Neural progenitor cell (in vitro differentiated cells): Measurements from ENCODE around the gene INSYN1. TPM values are rescaled to one million over a fixed set of nuclear protein-coding genes. Genes with fewer than 3 reads are reported as not detected.
A peak's percentile ranks its signal among the peaks of the same experiment; 100 is the strongest.

Source experiments
- DNase-seq: peaks from one replicate; pipeline ENCODE4 v3.0.0-alpha.2; 2016; ENCODE audit warnings: low spot score
- H2AFZ ChIP-seq: fragments of 200-600 bp; sonication (generic); replicated peaks from 2 replicates; pipeline ENCODE4 v1.6.1; 2016; ENCODE audit warnings: antibody characterized with exemption
- H3F3A ChIP-seq: fragments of 200-600 bp; sonication (generic); 2 replicates; pipeline ENCODE4 v1.6.1; 2016; ENCODE audit warnings: antibody characterized with exemption, low read depth
- H3K27ac ChIP-seq: fragments of 200-600 bp; sonication (generic); 2 replicates; pipeline ENCODE4 v1.5.1; 2016; ENCODE audit warnings: mild to moderate bottlenecking
- H3K27me3 ChIP-seq: fragments of 200-600 bp; sonication (generic); 2 replicates; pipeline ENCODE4 v1.6.1; 2016; ENCODE audit warnings: mild to moderate bottlenecking, moderate library complexity
- H3K36me3 ChIP-seq: fragments of 200-600 bp; sonication (generic); 2 replicates; pipeline ENCODE4 v1.5.1; 2016
- H3K4me1 ChIP-seq: fragments of 200-600 bp; sonication (generic); 2 replicates; pipeline ENCODE4 v1.6.1; 2016; ENCODE audit warnings: mixed run types
- H3K4me2 ChIP-seq: fragments of 200-600 bp; sonication (generic); 2 replicates; pipeline ENCODE4 v1.6.1; 2016
- H3K4me3 ChIP-seq: fragments of 200-600 bp; sonication (generic); 2 replicates; pipeline ENCODE4 v1.5.1; 2016
- H3K79me2 ChIP-seq: fragments of 200-600 bp; sonication (generic); 2 replicates; pipeline ENCODE4 v1.6.1; 2016; ENCODE audit warnings: low read depth
- H3K9ac ChIP-seq: fragments of 200-600 bp; sonication (generic); 2 replicates; pipeline ENCODE4 v1.6.1; 2016
- H3K9me3 ChIP-seq: fragments of 200-600 bp; sonication (generic); 2 replicates; pipeline ENCODE4 v1.5.1; 2016; ENCODE audit warnings: low read depth
- H4K20me1 ChIP-seq: fragments of 200-600 bp; sonication (generic); 2 replicates; pipeline ENCODE4 v1.6.1; 2016; ENCODE audit warnings: low read depth
- H3K27ac Mint-ChIP-seq: 3 replicates; pipeline ENCODE4 v1.8.0; 2021; ENCODE audit warnings: mixed read lengths
- H3K27me3 Mint-ChIP-seq: 2 replicates; pipeline ENCODE4 v1.8.0; 2022; ENCODE audit warnings: low read depth, mild to moderate bottlenecking, inconsistent platforms, moderate library complexity, mixed read lengths; ENCODE audit not compliant: insufficient read depth
- H3K36me3 Mint-ChIP-seq: 3 replicates; pipeline ENCODE4 v1.8.0; 2021; ENCODE audit warnings: mixed read lengths
- H3K4me1 Mint-ChIP-seq: 3 replicates; pipeline ENCODE4 v1.8.0; 2021; ENCODE audit warnings: mixed read lengths
- H3K4me3 Mint-ChIP-seq: 3 replicates; pipeline ENCODE4 v1.8.0; 2021; ENCODE audit warnings: mild to moderate bottlenecking, moderate library complexity, mixed read lengths
- H3K9me3 Mint-ChIP-seq: 3 replicates; pipeline ENCODE4 v1.8.0; 2020; ENCODE audit warnings: mixed read lengths
- CTCF ChIP-seq: fragments of 200-600 bp; sonication (generic); IDR thresholded peaks from 2 replicates; pipeline ENCODE4 v1.5.1; 2017; ENCODE audit warnings: antibody characterized with exemption, mild to moderate bottlenecking
- EZH2 ChIP-seq: fragments of 200-600 bp; sonication (generic); IDR thresholded peaks from 2 replicates; pipeline ENCODE4 v1.6.1; 2017; ENCODE audit warnings: antibody characterized with exemption, mild to moderate bottlenecking, moderate library complexity
- EZH2phosphoT487 ChIP-seq: fragments of 200-600 bp; sonication (generic); IDR thresholded peaks from 2 replicates; pipeline ENCODE4 v1.6.1; 2017; ENCODE audit warnings: antibody characterized with exemption
- total RNA-seq: library from RNA; depleted of rRNA; stranded (reverse); fragments of >200 nt; gene quantifications from 2 replicates; pipeline ENCODE4 v1.2.3, GENCODE V29; 2015; ENCODE audit warnings: low replicate concordance

INSYN1 gene
- total RNA-seq, 1 donor from 2014 or later, result 0.17 TPM

- Histone ChIP-seq H3K36me3 (no peaks in the 10 kb centered on the region), H3K4me3 (no peak overlapping the region), H3K9me3 (no peaks in the 10 kb centered on the region), H3K9ac (no peak overlapping the region), H3K27ac (no peak overlapping the region), H3F3A (no peaks in the 10 kb centered on the region), H4K20me1 (peaks cover 6% of the 10 kb centered on the region), H3K27me3 (no peaks in the 10 kb centered on the region), H3K4me2 (no peak overlapping the region), H3K4me1 (no peaks in the 10 kb centered on the region), H3K79me2 (no peaks in the 10 kb centered on the region), H2AFZ (no peak overlapping the region)
- H3K4me1 Mint-ChIP-seq, result no peaks in the 10 kb centered on the region
- H3K27me3 Mint-ChIP-seq, result peaks cover 4% of the 10 kb centered on the region
- H3K27ac Mint-ChIP-seq, result no peak overlapping the region
- peaks cover 20% of the 10 kb centered on the region for H3K36me3 Mint-ChIP-seq
- H3K9me3 Mint-ChIP-seq, result no peaks in the 10 kb centered on the region
- no peak overlapping the region for H3K4me3 Mint-ChIP-seq
- TF ChIP-seq EZH2phosphoT487 (no peak), EZH2 (no peak), CTCF (peak; percentile 40)
- DNase-seq, result peak; percentile 44
Measured at GRCh38 chr15:73712107-73712506, 41.0 kb downstream of the INSYN1 start.

- no peak overlapping the region for H3K4me2 ChIP-seq
- no peak overlapping the region for H3K4me3 Mint-ChIP-seq
- H3K27me3 Mint-ChIP-seq, result peaks cover 4% of the 10 kb centered on the region
- peaks cover 20% of the 10 kb centered on the region for H3K36me3 Mint-ChIP-seq
- no peaks in the 10 kb centered on the region for H3K9me3 ChIP-seq
- no peaks in the 10 kb centered on the region for H3K79me2 ChIP-seq
- H3K27me3 ChIP-seq, result no peaks in the 10 kb centered on the region
- no peaks in the 10 kb centered on the region for H3F3A ChIP-seq
- no peak overlapping the region for H3K4me3 ChIP-seq
- H4K20me1 ChIP-seq, result peaks cover 11% of the 10 kb centered on the region
- no peaks in the 10 kb centered on the region for H3K36me3 ChIP-seq
- no peaks in the 10 kb centered on the region for H3K9me3 Mint-ChIP-seq
- no peaks in the 10 kb centered on the region for H3K4me1 ChIP-seq
- no peak overlapping the region for H2AFZ ChIP-seq
- TF ChIP-seq CTCF, result no peak
- TF ChIP-seq EZH2, result no peak
- no peak for TF ChIP-seq EZH2phosphoT487
- H3K4me1 Mint-ChIP-seq, result no peaks in the 10 kb centered on the region
- H3K27ac ChIP-seq, result no peak overlapping the region
- no peak overlapping the region for H3K27ac Mint-ChIP-seq
- no peak overlapping the region for H3K9ac ChIP-seq
- no peak for DNase-seq
Measured at GRCh38 chr15:73711526-73711925, 41.6 kb downstream of the INSYN1 start.

- no peak overlapping the region for H3K27ac ChIP-seq
- H4K20me1 ChIP-seq, result peaks cover 17% of the 10 kb centered on the region
- H3K4me2 ChIP-seq, result no peak overlapping the region
- H3K27me3 Mint-ChIP-seq, result peaks cover 4% of the 10 kb centered on the region
- H2AFZ ChIP-seq, result no peak overlapping the region
- no peaks in the 10 kb centered on the region for H3K27me3 ChIP-seq
- H3K9ac ChIP-seq, result no peak overlapping the region
- no peak overlapping the region for H3K27ac Mint-ChIP-seq
- peaks cover 23% of the 10 kb centered on the region for H3K36me3 Mint-ChIP-seq
- no peaks in the 10 kb centered on the region for H3F3A ChIP-seq
- no peak overlapping the region for H3K4me3 Mint-ChIP-seq
- H3K79me2 ChIP-seq, result peaks cover 5% of the 10 kb centered on the region
- DNase-seq, result no peak
- TF ChIP-seq EZH2 (no peak), CTCF (no peak), EZH2phosphoT487 (no peak)
- H3K9me3 Mint-ChIP-seq, result no peaks in the 10 kb centered on the region
- no peaks in the 10 kb centered on the region for H3K4me1 Mint-ChIP-seq
- no peaks in the 10 kb centered on the region for H3K36me3 ChIP-seq
- no peaks in the 10 kb centered on the region for H3K4me1 ChIP-seq
- H3K4me3 ChIP-seq, result no peak overlapping the region
- no peaks in the 10 kb centered on the region for H3K9me3 ChIP-seq
Measured at GRCh38 chr15:73710321-73710720, 42.8 kb downstream of the INSYN1 start.
